T follicular helper cell (primary cell): Measurements from ENCODE around the gene IPP.
"Not testable (repeated sequence)": the region's sequence is repeated elsewhere in the genome, so short reads cannot be mapped to it uniquely, and the experiment has no call there.

Experiments used
- DNase-seq: peaks from one replicate; pipeline ENCODE4 v3.0.0-alpha.2; 2020; ENCODE audit warnings: low read depth

Gene IPP

DNA sequence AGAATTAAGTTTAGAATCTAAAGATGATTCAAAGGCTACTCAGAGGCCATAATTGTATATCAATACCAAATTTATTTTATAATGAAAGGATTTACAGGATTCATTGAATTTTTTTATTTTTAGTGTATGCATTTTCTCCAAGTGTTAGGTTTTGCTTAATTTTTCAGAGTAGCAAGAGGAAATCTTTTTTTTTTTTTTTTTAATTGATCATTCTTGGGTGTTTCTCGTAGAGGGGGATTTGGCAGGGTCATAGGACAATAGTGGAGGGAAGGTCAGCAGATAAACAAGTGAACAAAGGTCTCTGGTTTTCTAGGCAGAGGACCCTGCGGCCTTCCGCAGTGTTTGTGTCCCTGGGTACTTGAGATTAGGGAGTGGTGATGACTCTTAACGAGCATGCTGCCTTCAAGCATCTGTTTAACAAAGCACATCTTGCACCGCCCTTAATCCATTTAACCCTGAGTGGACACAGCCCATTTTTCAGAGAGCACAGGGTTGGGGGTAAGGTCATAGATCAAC is 10.8 kb downstream of the IPP start:
- not testable (repeated sequence) for DNase-seq

DNA sequence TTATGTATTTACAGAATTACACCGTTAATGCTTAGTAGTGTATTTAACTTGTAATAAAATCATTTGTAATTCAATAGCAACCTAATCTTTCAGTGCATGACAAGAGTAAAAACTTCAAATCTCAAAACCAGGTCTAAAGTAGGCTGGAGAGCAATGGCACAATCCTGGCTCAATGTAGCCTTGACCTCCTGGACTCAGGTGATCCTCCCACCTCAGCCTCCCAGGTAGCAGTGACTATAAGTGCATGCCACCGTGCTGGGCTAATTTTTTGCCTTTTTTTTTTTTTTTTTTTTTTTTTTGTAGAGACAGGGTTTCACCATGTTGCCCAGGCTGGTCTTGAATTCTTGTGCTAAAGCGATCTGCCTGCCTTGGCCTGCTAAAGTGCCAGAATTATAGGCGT is 11.3 kb downstream of the IPP start:
- no peak for DNase-seq

DNA sequence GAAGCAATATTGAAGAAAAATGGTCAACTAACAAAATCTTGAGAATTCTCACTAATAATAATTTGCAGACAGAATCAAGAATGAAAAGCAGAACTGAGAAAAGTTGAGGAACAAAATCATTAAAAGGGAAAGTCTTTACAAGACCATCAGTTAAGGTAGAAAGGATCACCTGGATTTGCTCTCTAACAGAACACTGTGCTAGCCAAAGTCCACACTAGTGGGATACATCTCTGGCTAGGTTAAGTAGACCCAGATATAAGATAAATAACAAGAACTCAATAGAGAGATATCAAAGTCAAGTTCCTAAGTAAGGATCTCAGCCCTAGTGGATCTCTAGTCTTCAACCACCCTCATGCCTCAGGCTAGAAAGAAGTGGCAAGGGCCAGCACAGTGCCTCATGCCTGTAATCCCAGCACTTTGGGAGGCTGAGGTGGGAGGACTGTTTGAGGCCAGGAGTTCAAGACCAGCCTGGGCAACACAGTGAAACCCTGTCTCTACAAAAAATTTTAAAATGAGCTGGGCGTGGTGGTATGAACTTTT is 19.6 kb downstream of the IPP start:
- DNase-seq, result no peak

DNA sequence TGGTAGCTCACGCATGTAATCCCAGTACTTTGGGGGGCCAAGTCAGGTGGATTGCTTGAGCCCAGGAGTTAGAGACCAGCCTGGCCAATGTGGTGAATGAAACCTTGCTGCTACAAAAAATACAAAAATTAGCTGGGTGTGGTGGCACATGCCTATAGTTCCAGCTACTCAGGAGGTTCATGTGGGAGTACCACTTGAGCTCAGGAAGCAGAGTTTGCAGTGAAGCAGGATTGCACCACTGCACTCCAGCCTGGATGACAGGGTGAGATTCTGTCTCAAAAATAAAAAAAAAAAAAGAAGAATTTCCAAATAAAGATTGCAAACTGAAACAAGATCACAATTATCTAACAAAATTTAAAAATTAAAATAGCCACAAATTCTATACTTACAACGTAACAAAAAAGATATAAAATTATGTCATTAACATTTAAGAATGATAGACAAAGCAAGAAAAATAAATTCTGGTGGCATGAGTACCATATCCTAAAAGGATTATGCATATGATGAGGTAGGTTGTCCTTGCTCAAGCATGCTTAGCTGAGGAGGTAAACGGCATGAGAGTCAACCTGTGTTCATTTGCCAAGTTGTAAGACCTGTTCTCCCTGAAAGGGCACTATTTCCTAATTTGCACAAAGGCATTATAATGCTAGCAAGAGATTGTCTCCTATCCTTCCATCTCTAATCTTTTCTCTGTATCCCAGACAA is 20.2 kb downstream of the IPP start:
- no peak for DNase-seq

DNA sequence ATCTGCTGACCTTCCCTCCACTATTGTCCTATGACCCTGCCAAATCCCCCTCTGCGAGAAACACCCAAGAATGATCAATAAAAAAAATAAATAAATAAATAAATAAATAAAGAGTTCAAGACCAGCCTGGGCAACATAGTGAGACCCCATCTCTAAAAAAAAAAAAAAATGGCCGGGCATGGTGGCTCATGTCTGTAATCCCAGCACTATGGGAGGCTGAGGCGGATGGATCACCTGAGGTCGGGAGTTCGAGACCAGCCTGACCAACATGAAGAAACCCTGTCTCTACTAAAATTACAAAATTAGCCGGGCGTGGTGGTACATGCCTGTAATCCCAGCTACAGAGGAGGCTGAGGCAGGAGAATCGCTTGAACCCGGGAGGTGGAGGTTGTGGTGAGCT is 24.4 kb downstream of the IPP start:
- DNase-seq, result not testable (repeated sequence)

DNA sequence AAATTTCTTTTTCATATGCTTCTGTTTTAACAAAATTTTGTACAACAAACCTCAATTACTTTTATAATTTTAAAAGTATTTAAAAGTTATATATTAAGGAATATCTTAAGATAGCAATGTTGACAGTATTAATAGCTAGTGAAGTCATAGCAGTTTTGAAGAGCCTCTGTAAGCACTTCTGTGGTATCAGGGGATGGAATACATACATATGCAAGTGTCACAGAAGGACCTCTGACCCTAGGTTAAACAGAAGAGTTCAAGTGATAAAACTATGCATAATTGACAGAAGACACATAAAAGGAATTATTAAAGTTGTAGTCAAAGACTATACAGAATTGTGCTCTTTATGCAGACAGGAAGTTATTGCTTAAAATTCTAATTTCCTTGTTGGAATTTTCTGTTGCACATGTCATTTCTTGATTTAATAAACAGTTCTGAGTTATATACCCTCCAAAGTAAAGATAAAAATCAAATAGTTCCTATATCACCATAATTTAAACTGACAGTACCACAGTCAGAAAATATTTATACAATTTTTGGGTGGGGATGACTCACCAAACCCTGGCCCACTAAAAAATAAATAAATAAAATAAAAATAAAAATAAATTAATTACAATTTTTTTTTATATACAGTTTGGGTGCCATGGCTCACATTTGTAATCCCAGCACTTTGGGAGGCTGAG is 27.1 kb downstream of the IPP start:
- DNase-seq, result no peak

DNA sequence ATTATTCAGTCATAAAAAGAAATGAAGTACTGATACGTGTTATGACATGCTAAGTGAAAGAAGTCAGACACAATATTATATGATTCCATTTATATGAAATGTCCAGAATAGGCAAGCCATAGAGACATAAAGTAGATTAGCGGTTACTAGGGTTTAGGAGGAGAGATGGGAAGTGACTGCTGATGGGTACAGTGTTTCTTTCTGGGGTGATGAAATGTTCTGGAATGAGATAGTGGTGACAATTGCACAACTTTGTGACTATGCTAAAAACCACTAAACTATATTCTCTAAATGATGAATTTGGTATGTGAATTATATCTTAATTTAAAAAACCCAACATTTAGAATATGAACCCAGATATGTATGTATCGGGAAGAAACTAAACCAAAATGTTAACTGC is 27.6 kb downstream of the IPP start:
- no peak for DNase-seq

DNA sequence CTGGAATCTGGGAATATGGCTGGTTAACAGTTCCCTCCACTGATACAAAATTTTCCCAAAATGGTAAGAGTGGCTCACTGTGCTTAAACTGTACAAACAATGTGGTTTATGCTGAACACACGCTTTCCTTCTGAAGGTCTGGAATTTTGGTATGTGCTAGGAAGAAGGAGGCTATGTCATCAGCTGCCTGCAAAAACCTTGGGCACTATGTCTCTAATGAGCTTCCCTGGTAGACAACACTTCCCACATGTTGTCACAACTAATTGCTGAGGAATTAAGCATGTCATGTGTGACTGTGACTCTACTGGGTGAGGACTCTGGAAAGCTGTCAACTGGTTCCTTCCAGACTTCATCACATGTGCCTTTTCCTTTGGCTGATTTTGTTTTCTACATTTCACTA is 29.2 kb downstream of the IPP start:
- no peak for DNase-seq

DNA sequence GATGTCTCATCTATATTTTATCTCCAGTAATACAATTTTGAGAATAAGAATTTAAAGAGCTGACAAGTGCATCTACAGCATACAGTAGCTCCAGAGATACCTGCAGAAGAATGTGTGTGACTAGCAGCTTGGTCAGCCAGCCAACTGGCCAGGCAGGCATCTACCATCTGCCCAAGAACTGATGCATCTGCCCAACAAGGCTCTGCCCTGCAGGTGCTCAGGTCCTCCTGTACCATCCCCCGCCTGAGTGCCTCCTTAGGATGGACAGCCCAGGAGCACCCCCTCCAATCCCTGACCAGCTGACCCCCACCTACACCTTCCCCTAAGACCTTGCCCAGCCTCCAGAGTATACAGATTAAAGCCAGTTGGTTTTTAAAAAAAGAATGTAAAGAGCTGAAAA is 32.2 kb downstream of the IPP start:
- DNase-seq, result no peak

DNA sequence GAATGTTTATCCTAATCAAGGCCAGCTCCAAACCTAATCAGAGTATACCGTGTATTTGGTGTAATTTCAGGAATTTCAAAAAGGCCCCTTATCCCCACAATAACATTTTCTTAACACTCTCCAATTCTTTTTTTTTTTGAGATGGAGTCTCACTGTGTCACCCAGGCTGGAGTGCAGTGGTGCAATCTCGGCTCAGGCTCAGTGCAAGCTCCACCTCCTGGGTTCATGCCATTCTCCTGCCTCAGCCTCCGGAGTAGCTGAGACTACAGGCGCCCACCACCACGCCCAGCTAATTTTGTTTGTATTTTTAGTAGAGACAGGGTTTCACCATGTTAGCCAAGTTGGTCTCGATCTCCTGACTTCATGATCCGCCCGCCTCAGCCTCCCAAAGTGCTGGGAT is 33.1 kb downstream of the IPP start:
- DNase-seq, result not testable (repeated sequence)

DNA sequence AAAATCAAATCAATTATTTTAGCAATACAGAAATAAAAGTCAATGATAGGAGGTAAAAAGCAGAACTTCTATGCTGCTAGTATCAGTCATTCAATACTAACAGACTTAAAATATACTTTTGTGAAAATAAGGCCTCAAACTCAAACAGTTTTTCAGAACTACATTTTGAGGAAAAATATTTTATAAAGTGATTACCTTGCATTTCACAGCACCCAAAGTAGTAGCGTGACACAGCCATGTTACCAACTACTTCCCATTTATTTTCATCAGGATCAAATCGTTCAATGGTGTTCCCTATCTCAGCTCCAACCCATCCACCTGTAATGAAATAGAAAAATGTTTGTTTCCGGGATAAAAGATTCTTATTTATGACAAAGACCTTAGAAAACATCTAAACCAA is 33.8 kb downstream of the IPP start:
- no peak for DNase-seq

DNA sequence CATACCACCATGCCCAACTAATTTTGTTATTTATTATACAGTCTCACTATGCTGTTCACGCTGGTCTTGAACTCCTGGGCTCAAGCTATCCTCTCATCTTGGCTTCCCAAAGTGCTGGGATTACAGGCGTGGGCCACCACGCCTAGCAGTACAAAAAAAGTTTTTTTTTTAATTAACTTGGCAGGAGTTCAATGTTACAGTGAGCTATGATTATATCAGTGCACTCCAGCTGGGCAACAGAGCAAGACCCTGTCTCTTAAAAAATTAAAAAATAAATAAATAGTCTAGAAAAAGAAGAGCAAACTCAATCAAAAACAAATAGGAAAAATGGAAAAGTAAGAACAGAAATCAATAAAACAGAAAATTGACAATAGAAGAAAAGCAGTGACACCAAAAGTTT is 36.7 kb downstream of the IPP start:
- DNase-seq, result no peak

DNA sequence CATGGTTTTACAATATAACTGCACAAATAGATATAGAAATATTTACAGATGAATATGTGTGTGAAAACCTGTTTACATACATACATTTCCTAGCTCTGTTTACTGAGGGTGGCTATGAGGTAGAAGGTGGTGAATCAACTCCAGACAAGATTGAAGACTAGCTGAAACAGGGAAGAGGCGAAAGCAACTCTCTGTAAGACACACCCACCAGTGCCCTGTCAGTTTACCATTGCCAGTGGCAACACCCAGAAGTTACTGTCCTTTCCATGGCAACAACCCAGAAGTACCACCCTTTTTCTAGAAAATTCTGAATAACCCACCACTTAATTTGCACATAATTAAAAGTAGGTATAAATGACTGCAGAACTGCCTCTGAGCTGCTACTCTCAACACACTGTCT is 45.8 kb downstream of the IPP start:
- no peak for DNase-seq

DNA sequence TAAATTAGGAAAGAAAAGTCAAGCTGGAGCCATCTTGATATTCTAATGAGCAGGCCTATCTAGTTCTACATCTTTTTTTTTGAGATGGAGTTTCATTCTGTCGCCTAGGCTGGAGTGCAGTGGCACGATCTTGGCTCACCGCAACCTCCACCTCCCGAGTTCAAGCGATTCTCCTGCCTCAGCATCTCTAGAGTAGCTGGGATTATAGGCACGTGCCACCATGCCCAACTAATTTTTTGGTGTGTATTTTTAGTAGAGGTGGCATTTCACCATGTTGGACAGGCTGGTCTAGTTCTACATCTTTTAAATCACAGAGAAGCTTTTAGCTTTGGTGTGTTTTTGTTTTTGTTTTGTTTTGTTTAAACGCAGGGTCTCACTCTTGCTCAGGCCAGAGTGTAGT is 55.6 kb downstream of the IPP start:
- DNase-seq, result no peak

DNA sequence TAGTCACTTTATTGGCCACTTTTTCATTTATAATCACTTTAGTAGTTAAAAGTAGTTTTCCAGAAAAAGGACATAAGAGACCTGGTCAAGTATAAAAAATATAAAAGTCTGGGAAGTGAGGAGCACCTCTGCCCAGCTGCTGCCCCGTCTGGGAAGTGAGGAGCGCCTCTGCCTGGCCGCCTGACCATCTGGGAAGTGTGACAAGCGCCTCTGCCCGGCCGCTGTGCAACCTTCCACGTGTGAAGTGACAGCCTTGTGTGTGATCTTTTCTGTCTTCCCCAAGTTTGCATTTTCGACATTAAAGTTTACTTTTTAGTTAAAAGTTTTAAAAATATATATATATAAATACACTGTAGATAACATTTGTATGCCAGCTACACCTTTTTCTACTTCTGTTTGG is 56.6 kb downstream of the IPP start:
- not testable (repeated sequence) for DNase-seq

DNA sequence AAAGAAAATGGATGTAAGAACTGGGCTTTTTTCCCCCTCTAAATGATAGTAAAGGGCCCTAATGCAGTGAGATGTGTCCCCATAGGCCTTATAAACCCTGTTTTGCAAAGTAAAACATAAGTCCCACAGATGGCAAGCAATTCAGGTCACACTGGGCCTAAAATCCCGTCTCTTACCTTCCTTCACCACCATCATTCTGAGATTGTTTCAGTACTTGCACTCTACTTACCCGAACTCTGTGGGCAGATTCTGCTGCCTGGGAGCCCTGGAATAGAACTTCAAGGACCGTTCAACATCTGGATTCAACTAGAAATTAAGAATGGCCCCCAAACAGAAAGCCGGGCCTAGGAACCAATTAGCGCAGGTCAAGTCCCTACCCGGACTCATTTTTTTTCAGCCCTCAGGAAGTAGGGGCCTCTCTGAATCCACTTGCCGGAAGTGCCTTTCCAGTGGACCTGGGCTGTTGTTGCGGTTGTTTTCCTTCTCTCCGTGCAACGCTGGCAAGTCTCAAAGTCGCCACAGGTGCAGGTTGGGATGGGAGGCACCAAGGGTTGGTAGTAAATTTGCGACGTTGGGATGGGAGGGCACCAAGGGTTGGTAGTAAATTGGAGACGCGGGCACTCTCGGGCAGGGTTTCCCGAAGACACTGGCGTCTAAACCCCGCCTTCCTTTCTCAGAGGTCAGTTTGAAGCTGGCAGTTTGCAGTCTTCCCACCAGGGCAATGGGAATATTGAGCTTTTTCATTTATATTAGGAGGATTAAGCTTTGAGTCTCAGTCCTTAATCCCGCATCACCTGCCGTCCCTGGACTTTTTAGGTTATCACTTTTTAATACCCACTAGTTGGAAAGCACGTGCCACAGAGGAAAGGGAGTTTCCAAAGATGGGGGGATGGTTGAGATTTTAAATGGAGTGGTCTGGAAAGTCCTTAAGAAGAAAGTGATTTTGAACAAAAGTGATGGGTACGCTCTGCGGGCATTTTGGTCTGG is 62.4 kb downstream of the IPP start, which contains the start of gene TMEM69:
TMEM69 (plus strand) TSS at position 428 of the 987 bp plus-strand sequence. CDS start 2,888 bp downstream, outside the sequence.
- peak; percentile 62 for DNase-seq

DNA sequence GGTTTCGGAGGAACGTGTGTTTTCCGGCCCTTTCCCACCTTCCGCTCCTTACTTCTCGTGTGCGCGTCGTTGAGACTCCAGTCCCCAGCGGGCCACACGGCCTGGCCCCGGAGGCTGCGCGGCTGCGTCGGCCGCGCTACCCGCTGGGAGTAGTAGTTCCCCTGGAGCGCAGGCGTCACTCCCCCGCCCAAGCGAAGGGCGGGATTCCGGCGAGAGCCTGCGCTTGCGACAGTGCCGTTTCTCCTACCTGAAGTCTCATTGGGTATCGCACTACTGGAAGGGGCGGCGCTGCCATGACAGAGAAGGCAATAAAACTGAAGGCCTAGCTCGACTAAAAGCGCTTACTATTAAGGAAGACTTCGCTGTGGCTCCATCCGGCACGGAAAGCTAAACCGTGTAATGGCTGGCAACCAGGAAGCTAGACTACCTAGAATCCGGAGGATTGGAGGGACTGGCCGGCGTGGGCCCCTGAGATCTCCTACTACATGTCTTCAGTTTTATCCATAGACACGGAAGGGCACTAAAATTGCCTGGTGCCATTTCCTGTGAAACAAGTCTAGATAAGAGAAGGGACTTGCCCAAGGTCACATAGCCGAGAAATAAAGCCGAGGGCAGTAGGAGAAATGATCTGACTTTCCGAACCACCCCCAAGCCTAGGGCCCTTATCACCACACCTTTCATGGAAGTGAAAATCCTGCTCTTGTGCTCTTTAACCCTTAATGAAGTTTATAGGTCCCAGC is 63.3 kb downstream of the IPP start:
- DNase-seq, result peak; percentile 95

DNA sequence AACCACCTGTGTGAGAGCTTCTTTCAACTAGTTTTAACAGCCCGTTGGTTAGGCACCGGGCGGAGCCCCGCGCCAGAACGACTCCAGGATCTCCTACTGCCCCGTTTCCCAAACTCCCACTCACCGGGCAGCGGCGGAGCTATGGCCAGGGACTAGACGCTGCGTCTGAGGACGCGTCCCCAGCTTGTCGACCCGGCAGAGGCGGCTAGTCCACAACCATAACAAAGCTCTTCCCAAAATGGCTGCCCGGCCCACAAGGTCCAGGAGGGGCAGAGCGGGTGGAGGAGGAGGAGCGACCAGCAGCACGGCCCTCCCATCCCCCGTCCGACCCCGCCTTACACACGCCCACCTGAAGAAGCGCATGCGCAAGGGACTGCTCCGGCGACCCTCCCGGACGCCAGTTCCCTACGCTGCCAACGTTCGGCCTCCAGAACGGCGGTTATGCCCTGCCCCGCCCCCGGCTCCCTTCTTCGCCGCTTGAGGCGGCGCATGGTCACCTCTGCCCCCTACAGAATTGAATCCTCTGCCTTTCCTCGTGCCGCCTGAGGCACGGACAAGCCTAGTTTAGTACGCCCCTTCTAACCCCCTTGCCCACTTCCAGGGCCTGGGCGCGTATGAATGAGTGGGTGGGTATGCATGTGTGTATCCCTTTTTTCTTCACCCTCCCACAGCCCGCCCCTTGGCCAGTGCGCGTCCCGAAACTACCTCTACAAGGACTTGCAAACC is 64.0 kb downstream of the IPP start, which contains the start of gene GPBP1L1:
GPBP1L1 (minus strand) TSS at position 246 of the 726 bp plus-strand sequence. CDS start 27,446 bp downstream, outside the sequence.
- peak; percentile 97 for DNase-seq

DNA sequence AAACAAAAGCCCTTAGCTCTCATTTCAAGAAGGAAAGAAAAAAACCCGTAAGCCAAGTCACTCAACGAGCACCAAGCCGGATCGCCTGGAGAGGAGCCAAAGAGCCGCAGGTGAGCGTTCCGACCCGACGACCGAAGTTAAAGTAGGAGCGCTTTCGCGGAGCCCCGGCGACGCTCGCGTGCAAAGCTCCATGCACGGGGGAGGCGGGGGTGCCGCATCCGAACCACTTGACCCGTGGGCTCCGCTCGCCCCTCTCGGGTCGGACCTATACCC is 64.5 kb downstream of the IPP start:
- DNase-seq, result peak; percentile 56

DNA sequence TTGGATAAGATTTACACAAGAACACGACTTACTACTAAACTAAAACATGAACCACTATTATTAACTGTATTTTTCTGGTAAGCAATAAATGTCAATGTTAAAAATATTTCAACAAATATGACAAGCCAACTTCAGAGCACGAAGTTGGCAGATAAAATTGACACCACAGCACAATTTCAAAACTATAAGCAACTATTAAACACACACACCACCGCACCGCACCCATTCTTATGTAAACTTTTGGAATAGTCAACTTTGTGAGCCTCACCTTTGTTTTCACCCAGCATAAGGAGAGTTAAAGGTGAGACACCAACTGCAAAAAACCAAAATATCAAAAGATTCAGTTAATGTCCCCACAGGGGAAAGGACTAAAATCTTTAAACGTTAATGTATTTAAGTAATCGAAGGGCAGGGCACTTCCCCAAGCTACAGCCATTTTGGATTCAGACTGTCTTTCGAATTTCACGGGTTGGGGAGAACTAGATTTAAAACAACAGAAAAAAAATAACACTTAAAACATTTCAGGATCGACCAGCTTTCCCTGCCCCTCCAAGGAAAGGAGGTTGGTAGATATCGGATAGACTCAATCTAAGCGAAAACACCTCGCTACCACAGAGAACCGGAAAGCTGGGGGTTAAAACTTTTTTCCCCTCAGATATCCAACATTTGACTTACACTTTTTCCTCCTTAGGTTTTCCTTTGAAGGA is 65.0 kb downstream of the IPP start:
- DNase-seq, result no peak
